ENCODE data around the gene GPC6.

The GPC6 gene

GRCh38 chr13:93289842-93290241 lies 63.2 kb downstream of the GPC6 start:
- no peak for TF ChIP-seq CTCF (conservative IDR thresholded peaks at IDR 0.05)
- TF ChIP-seq ZFX (IDR thresholded peaks at IDR 0.05), result no peak
- H3K27ac ChIP-seq, result no peak overlapping the region

GRCh38 chr13:93290503-93290902 lies 63.9 kb downstream of the GPC6 start:
- no peak overlapping the region for H3K27ac ChIP-seq
- TF ChIP-seq CTCF (conservative IDR thresholded peaks at IDR 0.05) (no peak), ZFX (IDR thresholded peaks at IDR 0.05) (no peak)

- no peak overlapping the region for H3K27ac ChIP-seq
- TF ChIP-seq ZFX (IDR thresholded peaks at IDR 0.05), result no peak
- TF ChIP-seq CTCF (conservative IDR thresholded peaks at IDR 0.05), result no peak
These were observed 65.8 kb downstream of the GPC6 start for GRCh38 chr13:93292366-93292765.

- TF ChIP-seq ZFX (IDR thresholded peaks at IDR 0.05) (no peak), CTCF (conservative IDR thresholded peaks at IDR 0.05) (no peak)
- H3K27ac ChIP-seq, result no peak overlapping the region
These were observed 67.1 kb downstream of the GPC6 start for GRCh38 chr13:93293710-93294109.

- H3K27ac ChIP-seq, result no peak overlapping the region
- TF ChIP-seq CTCF (conservative IDR thresholded peaks at IDR 0.05) (no peak), ZFX (IDR thresholded peaks at IDR 0.05) (no peak)
These were observed 70.0 kb downstream of the GPC6 start for GRCh38 chr13:93296584-93296983.

- no peak overlapping the region for H3K27ac ChIP-seq
- TF ChIP-seq CTCF (conservative IDR thresholded peaks at IDR 0.05) (no peak), ZFX (IDR thresholded peaks at IDR 0.05) (no peak)
These were observed 72.1 kb downstream of the GPC6 start for GRCh38 chr13:93298713-93299112.

- TF ChIP-seq ZFX (IDR thresholded peaks at IDR 0.05) (no peak), CTCF (conservative IDR thresholded peaks at IDR 0.05) (no peak)
- H3K27ac ChIP-seq, result no peak overlapping the region
These were observed 77.5 kb downstream of the GPC6 start for GRCh38 chr13:93304134-93304533.
